GM12874 (cell line): Measurements from ENCODE around the gene ITPR1.

Experiments used
- CTCF ChIP-seq: IDR thresholded peaks from 2 replicates; pipeline ENCODE4 v1.5.1; 2011; ENCODE audit warnings: low read depth, mild to moderate bottlenecking, control low read depth, low read length, moderate library complexity; ENCODE audit not compliant: insufficient read depth

The ITPR1 gene

GRCh38 chr3:4782095-4782494 lies 288.9 kb downstream of the ITPR1 start:
- no peak for TF ChIP-seq CTCF

- TF ChIP-seq CTCF, result no peak
These were observed 292.4 kb downstream of the ITPR1 start for GRCh38 chr3:4785551-4785950.

GRCh38 chr3:4786431-4786830 lies 293.3 kb downstream of the ITPR1 start:
- no peak for TF ChIP-seq CTCF

GRCh38 chr3:4791358-4791757 lies 298.2 kb downstream of the ITPR1 start:
- TF ChIP-seq CTCF, result no peak

- no peak for TF ChIP-seq CTCF
These were observed 300.2 kb downstream of the ITPR1 start for GRCh38 chr3:4793311-4793710.

GRCh38 chr3:4794331-4794730 lies 301.2 kb downstream of the ITPR1 start:
- TF ChIP-seq CTCF, result no peak

GRCh38 chr3:4794798-4795197 lies 301.6 kb downstream of the ITPR1 start:
- TF ChIP-seq CTCF, result no peak

GRCh38 chr3:4795905-4796304 lies 302.8 kb downstream of the ITPR1 start:
- no peak for TF ChIP-seq CTCF
